ENCODE measurements around the gene SV2C. TPM values are rescaled to one million over a fixed set of nuclear protein-coding genes. Genes with fewer than 3 reads are reported as not detected.

Gene SV2C
- total and polyA plus RNA-seq, 2 donors (not counting 1 experiment from before 2014, with no cell fraction given) = not detected

DNA sequence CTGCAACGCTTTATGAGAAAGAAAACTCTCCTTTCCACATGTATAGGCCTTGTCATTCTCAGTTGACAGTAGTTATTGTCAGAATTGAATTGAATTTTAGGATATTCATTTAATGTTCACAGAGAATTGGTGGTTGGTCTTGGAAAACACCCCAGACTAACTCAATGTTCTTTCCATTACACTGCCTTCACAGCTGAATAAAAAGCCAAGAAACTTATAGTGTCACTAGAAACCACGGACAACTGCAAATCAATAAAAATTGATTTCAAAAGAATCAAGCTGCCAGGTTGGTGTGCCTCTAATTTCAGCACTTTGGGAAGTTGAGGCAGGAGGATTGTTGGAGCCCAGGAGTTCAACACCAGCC lies 281.0 kb downstream of the SV2C start:
- Mint-ChIP-seq H3K27me3 (peaks cover 11% of the 10 kb centered on the region), H3K27ac (no peak overlapping the region), H3K4me3 (no peak overlapping the region), H3K9me3 (ENCODE audit: insufficient read depth) (no peaks in the 10 kb centered on the region), H3K4me1 (no peaks in the 10 kb centered on the region)
- intact Hi-C loops (cut with micrococcal nuclease) = no loop called here
- H3K4me1 ChIP-seq (ENCODE audit: control insufficient read depth in 2 of 2, insufficient read depth in 2 of 2, low read length in 2 of 2) = no peaks in the 10 kb centered on the region
- no peaks in the 10 kb centered on the region for H4K20me1 ChIP-seq (ENCODE audit: control insufficient read depth, insufficient read depth, low read length, poor library complexity, severe bottlenecking)
- WGBS (ENCODE audit: insufficient coverage) = no CpG with 5 or more reads among the region's 2 CpGs
- no peak overlapping the region for H2AFZ ChIP-seq (ENCODE audit: insufficient read depth, low read depth, low read length, poor library complexity, severe bottlenecking)
- no peaks in the 10 kb centered on the region for H3K9me3 ChIP-seq (ENCODE audit: control extremely low read depth in 1 of 3, control insufficient read depth in 2 of 3, insufficient read depth in 1 of 3, low read length in 2 of 3)
- H3K27ac ChIP-seq (ENCODE audit: low read length in 2 of 2) = no peak overlapping the region
- CTCF ChIA-PET = no interaction called here
- DNase-seq = no peak
- TF ChIP-seq, protein P1, sequence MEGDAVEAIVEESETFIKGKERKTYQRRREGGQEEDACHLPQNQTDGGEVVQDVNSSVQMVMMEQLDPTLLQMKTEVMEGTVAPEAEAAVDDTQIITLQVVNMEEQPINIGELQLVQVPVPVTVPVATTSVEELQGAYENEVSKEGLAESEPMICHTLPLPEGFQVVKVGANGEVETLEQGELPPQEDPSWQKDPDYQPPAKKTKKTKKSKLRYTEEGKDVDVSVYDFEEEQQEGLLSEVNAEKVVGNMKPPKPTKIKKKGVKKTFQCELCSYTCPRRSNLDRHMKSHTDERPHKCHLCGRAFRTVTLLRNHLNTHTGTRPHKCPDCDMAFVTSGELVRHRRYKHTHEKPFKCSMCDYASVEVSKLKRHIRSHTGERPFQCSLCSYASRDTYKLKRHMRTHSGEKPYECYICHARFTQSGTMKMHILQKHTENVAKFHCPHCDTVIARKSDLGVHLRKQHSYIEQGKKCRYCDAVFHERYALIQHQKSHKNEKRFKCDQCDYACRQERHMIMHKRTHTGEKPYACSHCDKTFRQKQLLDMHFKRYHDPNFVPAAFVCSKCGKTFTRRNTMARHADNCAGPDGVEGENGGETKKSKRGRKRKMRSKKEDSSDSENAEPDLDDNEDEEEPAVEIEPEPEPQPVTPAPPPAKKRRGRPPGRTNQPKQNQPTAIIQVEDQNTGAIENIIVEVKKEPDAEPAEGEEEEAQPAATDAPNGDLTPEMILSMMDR (IDR thresholded peaks at IDR 0.05) = no peak
- TF ChIP-seq EZH2 (IDR thresholded peaks at IDR 0.05; ENCODE audit: borderline replicate concordance, insufficient read depth, low read depth, low read length, poor library complexity, severe bottlenecking) = no peak
- POLR2A ChIA-PET = no interaction called here
- no peaks in the 10 kb centered on the region for H3K36me3 ChIP-seq (replicated peaks in 1 of 2; ENCODE audit: control extremely low read depth in 1 of 2, control insufficient read depth in 1 of 2, extremely low read depth in 1 of 2, insufficient read depth in 2 of 2, low read length in 1 of 2)
- no peaks in the 10 kb centered on the region for H3K27me3 ChIP-seq (replicated peaks in 1 of 4; ENCODE audit: control extremely low read depth in 1 of 4, control insufficient read depth in 3 of 4, insufficient read depth in 4 of 4, low read length in 3 of 4)
- no peaks in the 10 kb centered on the region for H3K79me2 ChIP-seq (ENCODE audit: control insufficient read depth, insufficient read depth, low read length)
- H3K4me3 ChIP-seq (ENCODE audit: control extremely low read depth in 1 of 5, extremely low read depth in 1 of 5, insufficient read depth in 1 of 5, low read depth in 2 of 5, low read length in 4 of 5) = no peak overlapping the region
- no peak for ATAC-seq (ENCODE audit: low read depth)
- H3K9ac ChIP-seq (ENCODE audit: low read length) = no peak overlapping the region
- H3K4me2 ChIP-seq (replicated peaks; ENCODE audit: low read depth, low read length, poor library complexity, severe bottlenecking) = no peak overlapping the region

DNA sequence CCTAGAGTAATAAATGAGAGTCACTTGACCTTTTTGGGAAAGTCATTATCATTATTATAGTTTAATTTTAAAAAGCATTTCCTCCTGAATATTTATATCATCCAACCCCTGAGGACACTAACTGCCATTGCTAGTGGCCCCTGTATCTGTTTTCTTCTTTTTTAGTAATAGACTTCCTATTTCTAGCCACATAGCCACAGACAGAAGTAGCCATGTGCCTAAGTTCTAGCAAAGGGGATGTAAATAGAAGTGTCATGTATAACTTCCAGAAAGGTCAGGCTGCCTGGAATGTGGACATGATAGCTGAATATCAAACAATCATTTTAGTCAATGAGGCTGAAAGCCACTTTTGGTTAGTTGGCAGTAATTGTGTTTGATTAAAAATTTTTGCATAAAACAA lies 282.4 kb downstream of the SV2C start:
- Histone ChIP-seq H3K79me2 (ENCODE audit: control insufficient read depth, insufficient read depth, low read length) (no peaks in the 10 kb centered on the region), H3K4me3 (ENCODE audit: control extremely low read depth in 1 of 5, extremely low read depth in 1 of 5, insufficient read depth in 1 of 5, low read depth in 2 of 5, low read length in 4 of 5) (no peak overlapping the region), H3K27me3 (replicated peaks in 1 of 4; ENCODE audit: control extremely low read depth in 1 of 4, control insufficient read depth in 3 of 4, insufficient read depth in 4 of 4, low read length in 3 of 4) (no peaks in the 10 kb centered on the region), H3K36me3 (replicated peaks in 1 of 2; ENCODE audit: control extremely low read depth in 1 of 2, control insufficient read depth in 1 of 2, extremely low read depth in 1 of 2, insufficient read depth in 2 of 2, low read length in 1 of 2) (no peaks in the 10 kb centered on the region), H2AFZ (ENCODE audit: insufficient read depth, low read depth, low read length, poor library complexity, severe bottlenecking) (no peak overlapping the region), H3K9me3 (ENCODE audit: control extremely low read depth in 1 of 3, control insufficient read depth in 2 of 3, insufficient read depth in 1 of 3, low read length in 2 of 3) (no peaks in the 10 kb centered on the region), H3K4me2 (replicated peaks; ENCODE audit: low read depth, low read length, poor library complexity, severe bottlenecking) (no peak overlapping the region), H3K9ac (ENCODE audit: low read length) (no peak overlapping the region), H3K4me1 (ENCODE audit: control insufficient read depth in 2 of 2, insufficient read depth in 2 of 2, low read length in 2 of 2) (no peaks in the 10 kb centered on the region), H4K20me1 (ENCODE audit: control insufficient read depth, insufficient read depth, low read length, poor library complexity, severe bottlenecking) (no peaks in the 10 kb centered on the region), H3K27ac (ENCODE audit: low read length in 2 of 2) (no peak overlapping the region)
- no peak overlapping the region for H3K27ac Mint-ChIP-seq
- no peaks in the 10 kb centered on the region for H3K9me3 Mint-ChIP-seq (ENCODE audit: insufficient read depth)
- H3K4me1 Mint-ChIP-seq = no peaks in the 10 kb centered on the region
- ChIA-PET CTCF (no interaction called here), POLR2A (no interaction called here)
- intact Hi-C loops (cut with micrococcal nuclease) = no loop called here
- peaks cover 11% of the 10 kb centered on the region for H3K27me3 Mint-ChIP-seq
- H3K4me3 Mint-ChIP-seq = no peak overlapping the region
- TF ChIP-seq, protein P1 (IDR thresholded peaks at IDR 0.05) = no peak
- no peak for TF ChIP-seq EZH2 (IDR thresholded peaks at IDR 0.05; ENCODE audit: borderline replicate concordance, insufficient read depth, low read depth, low read length, poor library complexity, severe bottlenecking)
- DNase-seq = no peak
- ATAC-seq (ENCODE audit: low read depth) = no peak
